ENCODE data around the gene KPNA4.

KPNA4 gene, protein sequence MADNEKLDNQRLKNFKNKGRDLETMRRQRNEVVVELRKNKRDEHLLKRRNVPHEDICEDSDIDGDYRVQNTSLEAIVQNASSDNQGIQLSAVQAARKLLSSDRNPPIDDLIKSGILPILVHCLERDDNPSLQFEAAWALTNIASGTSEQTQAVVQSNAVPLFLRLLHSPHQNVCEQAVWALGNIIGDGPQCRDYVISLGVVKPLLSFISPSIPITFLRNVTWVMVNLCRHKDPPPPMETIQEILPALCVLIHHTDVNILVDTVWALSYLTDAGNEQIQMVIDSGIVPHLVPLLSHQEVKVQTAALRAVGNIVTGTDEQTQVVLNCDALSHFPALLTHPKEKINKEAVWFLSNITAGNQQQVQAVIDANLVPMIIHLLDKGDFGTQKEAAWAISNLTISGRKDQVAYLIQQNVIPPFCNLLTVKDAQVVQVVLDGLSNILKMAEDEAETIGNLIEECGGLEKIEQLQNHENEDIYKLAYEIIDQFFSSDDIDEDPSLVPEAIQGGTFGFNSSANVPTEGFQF

DNA sequence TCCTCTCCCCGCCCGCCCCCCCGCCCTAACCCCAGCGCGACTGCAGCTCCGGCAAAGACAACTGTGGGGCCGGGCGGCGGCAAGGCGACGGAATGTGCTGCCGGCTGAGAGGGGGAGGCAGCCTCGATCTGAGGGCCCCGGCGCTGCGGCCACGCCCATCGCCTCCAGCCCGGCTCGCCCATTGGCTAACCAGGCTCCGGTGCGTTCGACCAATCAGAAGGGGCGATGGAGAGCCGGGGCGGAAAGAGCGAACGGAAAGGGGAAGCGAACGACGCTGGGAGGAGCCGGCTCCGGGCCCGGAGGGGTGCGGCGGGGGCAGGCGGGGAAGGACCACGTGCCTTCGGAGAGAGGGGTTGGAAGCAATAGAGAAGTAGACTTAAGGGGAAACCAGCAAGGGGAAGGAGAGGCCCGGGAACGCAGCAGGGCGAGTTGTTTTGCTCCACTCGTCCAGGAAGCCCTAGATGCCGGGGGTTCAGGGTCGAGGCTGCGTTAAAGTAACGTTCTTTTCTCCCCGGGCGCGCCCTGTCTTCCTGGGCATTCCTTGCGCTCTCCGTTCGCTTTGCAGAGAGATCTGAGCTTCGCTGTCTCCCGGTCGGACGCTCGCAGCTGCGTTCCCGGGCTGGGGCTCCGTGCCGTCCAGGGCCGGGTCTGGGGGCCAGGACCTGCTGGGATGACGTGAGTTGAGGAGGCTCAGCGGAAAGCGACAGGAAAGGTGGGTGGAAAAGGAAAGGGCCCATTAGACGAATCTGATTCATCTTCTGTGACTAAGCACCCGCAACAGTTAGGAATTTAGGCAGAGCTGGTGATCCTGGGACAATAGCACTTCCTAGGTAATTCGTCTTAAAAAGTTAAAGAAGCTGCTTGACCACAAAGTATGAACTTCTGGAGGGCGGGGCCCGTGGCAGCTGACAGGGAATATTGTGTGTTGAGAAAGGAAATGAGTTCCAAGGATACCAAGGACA lies at the start of gene KPNA4:
KPNA4 (minus strand) TSS at position 130 of the 962 bp plus-strand sequence. CDS start 289 bp downstream, outside the sequence.
- H3K4me3 ChIP-seq (replicated peaks; ENCODE audit: low read depth, low read length): peak within 1 kb of the TSS; percentile 82
- DNase-seq (ENCODE audit: extremely low read depth, low read depth): peak; percentile 90
- TF ChIP-seq, protein P1, sequence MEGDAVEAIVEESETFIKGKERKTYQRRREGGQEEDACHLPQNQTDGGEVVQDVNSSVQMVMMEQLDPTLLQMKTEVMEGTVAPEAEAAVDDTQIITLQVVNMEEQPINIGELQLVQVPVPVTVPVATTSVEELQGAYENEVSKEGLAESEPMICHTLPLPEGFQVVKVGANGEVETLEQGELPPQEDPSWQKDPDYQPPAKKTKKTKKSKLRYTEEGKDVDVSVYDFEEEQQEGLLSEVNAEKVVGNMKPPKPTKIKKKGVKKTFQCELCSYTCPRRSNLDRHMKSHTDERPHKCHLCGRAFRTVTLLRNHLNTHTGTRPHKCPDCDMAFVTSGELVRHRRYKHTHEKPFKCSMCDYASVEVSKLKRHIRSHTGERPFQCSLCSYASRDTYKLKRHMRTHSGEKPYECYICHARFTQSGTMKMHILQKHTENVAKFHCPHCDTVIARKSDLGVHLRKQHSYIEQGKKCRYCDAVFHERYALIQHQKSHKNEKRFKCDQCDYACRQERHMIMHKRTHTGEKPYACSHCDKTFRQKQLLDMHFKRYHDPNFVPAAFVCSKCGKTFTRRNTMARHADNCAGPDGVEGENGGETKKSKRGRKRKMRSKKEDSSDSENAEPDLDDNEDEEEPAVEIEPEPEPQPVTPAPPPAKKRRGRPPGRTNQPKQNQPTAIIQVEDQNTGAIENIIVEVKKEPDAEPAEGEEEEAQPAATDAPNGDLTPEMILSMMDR (IDR thresholded peaks at IDR 0.05; ENCODE audit: low read depth, low read length, missing control alignments): no peak

DNA sequence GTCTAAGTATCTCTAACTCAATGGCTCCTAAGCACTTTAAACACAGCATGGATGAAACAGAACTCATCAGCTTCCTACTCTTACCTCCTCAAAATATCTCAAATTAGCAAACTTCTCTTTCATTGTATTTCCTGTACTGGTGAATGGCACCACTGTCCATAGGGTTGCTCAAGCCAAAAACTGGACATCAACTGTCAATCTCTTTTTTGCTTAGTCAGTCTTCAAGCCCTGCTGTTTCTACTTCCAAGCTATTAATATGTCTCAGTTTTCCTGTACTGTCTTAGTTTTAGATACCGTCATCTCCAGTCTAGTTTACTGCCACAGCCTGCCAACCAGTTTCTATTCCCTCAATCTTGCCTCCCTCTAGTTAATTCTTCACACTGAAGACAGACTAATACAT lies 48.3 kb upstream of the KPNA4 start:
- DNase-seq (ENCODE audit: extremely low read depth, low read depth): no peak
- no peak overlapping the region for H3K4me3 ChIP-seq (replicated peaks; ENCODE audit: low read depth, low read length)
- TF ChIP-seq, protein P1 (IDR thresholded peaks at IDR 0.05; ENCODE audit: low read depth, low read length, missing control alignments): no peak

DNA sequence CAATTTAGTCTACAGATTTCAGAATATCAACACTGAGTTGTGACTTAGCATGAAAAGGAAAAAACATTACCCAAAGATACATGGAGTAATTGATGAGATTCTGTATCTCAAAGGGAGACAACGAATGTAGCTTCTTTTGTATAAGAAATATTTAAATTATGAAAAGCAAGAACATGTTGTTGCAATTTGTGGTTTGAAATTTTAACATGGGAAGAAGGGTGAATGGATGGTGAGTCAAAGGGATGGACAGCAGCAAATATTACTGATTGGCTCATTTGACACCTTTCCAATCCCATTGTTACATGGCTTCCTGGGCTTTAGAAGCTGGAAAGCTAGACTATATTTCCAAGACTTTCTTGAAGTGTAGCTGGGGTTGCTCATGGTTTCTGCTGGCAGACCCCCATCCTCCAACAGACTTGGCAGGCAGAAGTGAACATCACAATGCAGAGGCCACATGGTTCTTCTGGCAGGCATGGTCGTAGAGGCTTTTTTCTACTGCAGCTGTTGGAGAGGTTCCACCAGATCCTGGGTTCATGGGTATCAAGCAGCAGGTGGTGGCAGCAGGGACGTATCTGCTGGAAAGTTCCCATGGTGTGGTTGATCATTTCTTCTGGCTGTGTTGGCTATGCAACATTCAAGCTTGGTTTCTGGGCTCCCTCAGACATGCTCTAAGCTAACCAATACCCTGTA lies 47.2 kb upstream of the KPNA4 start:
- no peak for DNase-seq (ENCODE audit: extremely low read depth, low read depth)
- TF ChIP-seq, protein P1 (IDR thresholded peaks at IDR 0.05; ENCODE audit: low read depth, low read length, missing control alignments): no peak
- H3K4me3 ChIP-seq (replicated peaks; ENCODE audit: low read depth, low read length): no peak overlapping the region

DNA sequence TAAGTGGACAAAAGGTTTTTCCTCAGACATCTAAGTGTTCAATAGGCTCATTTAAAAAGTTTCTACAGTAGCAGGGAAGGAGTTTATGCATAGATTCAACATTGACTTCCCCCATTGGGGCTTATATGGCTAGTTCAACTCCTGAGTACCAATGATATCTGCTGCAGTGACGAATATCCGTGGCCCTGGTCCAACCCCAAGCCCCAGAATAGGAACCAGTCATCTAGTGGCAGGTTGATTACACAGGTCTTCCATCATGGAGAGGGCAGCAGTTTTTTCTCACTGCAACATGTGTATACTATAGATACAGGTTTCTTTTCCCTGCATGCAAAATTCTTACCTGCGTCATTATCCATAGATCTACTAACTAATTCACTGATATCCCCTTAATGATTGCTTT lies 45.8 kb upstream of the KPNA4 start:
- TF ChIP-seq, protein P1 (IDR thresholded peaks at IDR 0.05; ENCODE audit: low read depth, low read length, missing control alignments): no peak
- no peak for DNase-seq (ENCODE audit: extremely low read depth, low read depth)
- H3K4me3 ChIP-seq (replicated peaks; ENCODE audit: low read depth, low read length): no peak overlapping the region

DNA sequence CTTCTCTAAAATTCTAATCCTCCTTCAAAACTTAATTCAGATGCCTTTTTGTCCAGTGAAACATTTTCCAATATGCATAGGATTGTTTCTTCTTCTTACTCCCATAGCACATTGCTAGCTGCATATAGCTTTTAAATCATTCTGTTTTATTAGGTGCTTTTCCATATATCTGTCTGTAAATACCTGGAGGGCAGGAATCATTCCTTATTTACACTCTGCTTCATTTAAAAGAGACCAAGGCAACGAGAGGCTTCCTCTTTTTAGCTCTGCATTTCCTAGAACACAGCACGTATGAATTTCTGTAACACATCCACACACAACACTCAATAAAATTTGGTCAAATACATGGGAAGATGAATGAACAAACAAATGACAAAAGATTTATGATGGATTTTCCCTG lies 43.5 kb upstream of the KPNA4 start:
- TF ChIP-seq, protein P1 (IDR thresholded peaks at IDR 0.05; ENCODE audit: low read depth, low read length, missing control alignments): no peak
- no peak for DNase-seq (ENCODE audit: extremely low read depth, low read depth)
- no peak overlapping the region for H3K4me3 ChIP-seq (replicated peaks; ENCODE audit: low read depth, low read length)

DNA sequence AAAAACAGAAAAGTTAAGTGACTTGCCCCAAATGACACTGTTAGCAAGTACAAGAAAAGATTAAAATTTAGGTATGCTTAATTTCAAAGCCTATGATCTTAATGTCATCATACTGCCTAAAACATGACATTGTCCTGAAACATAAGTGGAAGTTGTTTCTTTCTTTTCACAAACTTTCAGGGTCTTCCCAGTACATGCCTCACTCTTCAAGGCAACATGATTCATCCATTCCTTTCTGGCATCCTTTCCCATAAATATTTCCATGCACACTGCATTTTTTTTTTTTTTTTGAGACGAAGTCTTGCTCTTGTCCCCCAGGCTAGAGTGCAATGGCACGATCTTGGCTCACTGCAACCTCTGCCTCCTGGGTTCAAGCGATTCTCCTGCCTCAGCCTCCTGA lies 42.5 kb upstream of the KPNA4 start:
- no peak overlapping the region for H3K4me3 ChIP-seq (replicated peaks; ENCODE audit: low read depth, low read length)
- TF ChIP-seq, protein P1 (IDR thresholded peaks at IDR 0.05; ENCODE audit: low read depth, low read length, missing control alignments): no peak
- DNase-seq (ENCODE audit: extremely low read depth, low read depth): no peak
